ENCODE results near the gene CA7. TPM values are rescaled to one million over a fixed set of nuclear protein-coding genes. Genes with fewer than 3 reads are reported as not detected.

The CA7 gene
- total and polyA plus RNA-seq, 2 donors from 2014 or later = not detected

DNA sequence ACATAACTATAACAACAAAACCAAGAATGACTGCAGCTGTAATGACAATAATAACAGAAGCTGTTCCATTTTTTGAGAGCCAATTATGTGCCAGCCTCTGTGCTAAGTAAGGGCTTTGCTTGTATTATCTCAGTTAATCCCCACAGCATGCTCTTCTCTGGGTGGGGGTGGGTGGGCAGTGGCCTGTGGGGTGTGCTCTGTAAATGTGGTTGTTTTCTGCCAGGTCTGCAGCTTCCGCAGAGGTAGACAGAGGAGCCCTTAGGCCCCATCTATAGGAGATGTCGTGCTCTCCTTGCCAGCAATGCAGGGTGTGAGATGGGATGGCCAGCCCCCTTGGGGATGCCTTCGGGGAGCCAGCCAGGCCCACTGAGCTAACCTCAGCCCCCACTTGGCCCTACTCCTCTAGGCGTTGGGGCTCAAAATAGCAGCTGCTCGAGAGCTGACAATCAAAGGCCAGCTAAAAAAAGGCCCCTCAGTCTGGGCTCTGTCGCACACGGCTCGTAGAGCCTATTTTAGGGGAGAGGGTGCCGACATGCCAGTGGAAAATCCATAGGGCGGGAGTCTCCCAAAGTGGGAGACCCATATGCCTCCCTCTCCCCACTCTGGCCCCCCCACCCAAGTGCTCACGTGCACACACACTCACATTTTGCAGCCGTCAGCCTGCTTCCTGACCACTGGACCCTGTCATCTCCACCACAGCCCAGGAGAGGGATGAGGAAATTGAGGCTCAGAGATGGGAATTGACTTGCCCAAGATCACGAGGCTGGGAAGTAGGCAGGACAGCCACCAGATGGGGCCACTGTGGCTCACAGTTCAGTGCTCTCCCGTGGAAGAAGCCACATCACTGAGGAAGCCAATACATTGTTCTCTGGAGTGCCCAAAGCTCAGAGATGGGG is 58.7 kb downstream of the CA7 start:
- intact Hi-C loops (cut with DNase I) = no loop called here
- Histone ChIP-seq H3K9ac (ENCODE audit: low read length in 3 of 3) (no peak overlapping the region), H3K4me1 (ENCODE audit: control insufficient read depth in 2 of 3, insufficient read depth in 2 of 3, low read depth in 1 of 3, low read length in 3 of 3) (peaks cover 0 to 43% (median 23%) of the 10 kb centered on the region in 3 donors), H3K27me3 (ENCODE audit: control insufficient read depth, insufficient read depth, low read length) (no peaks in the 10 kb centered on the region), H3K4me3 (ENCODE audit: low read length in 3 of 3) (no peak overlapping the region), H3K36me3 (ENCODE audit: control insufficient read depth in 2 of 3, insufficient read depth in 3 of 3, low read length in 3 of 3) (no peaks in the 10 kb centered on the region), H3K27ac (ENCODE audit: low read depth in 2 of 2, low read length in 2 of 2) (peak overlapping the region; percentile 55 to 94), H3K9me3 (ENCODE audit: control insufficient read depth in 2 of 3, insufficient read depth in 1 of 3, low read length in 3 of 3) (no peaks in the 10 kb centered on the region)
- FAIRE-seq = no peak
- peak in 1 of 5 donors; percentile 56 for DNase-seq
- TF ChIP-seq, protein P1, sequence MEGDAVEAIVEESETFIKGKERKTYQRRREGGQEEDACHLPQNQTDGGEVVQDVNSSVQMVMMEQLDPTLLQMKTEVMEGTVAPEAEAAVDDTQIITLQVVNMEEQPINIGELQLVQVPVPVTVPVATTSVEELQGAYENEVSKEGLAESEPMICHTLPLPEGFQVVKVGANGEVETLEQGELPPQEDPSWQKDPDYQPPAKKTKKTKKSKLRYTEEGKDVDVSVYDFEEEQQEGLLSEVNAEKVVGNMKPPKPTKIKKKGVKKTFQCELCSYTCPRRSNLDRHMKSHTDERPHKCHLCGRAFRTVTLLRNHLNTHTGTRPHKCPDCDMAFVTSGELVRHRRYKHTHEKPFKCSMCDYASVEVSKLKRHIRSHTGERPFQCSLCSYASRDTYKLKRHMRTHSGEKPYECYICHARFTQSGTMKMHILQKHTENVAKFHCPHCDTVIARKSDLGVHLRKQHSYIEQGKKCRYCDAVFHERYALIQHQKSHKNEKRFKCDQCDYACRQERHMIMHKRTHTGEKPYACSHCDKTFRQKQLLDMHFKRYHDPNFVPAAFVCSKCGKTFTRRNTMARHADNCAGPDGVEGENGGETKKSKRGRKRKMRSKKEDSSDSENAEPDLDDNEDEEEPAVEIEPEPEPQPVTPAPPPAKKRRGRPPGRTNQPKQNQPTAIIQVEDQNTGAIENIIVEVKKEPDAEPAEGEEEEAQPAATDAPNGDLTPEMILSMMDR (IDR thresholded peaks at IDR 0.05; ENCODE audit: borderline replicate concordance, extremely low read depth, insufficient read depth) = no peak

Other genes starting within 250 kb of the CA7 start
- gene CMTM3, start 239.7 kb upstream of the CA7 start, total RNA-seq = 22.9 TPM
- 13.8 TPM for gene CMTM3, start 239.7 kb upstream of the CA7 start, polyA plus RNA-seq (ENCODE audit: insufficient read depth, low read depth, low replicate concordance)
- gene CMTM4, start 147.7 kb upstream of the CA7 start, total RNA-seq = 82.2 TPM
- 43.2 TPM for gene CMTM4, start 147.7 kb upstream of the CA7 start, polyA plus RNA-seq (ENCODE audit: insufficient read depth, low read depth, low replicate concordance)
- 119 TPM for gene DYNC1LI2, start 92.8 kb upstream of the CA7 start, total RNA-seq
- gene DYNC1LI2, start 92.8 kb upstream of the CA7 start, polyA plus RNA-seq (ENCODE audit: insufficient read depth, low read depth, low replicate concordance) = 32.0 TPM
- gene TERB1, start 42.8 kb upstream of the CA7 start, total RNA-seq = 0.19 TPM
- gene TERB1, start 42.8 kb upstream of the CA7 start, polyA plus RNA-seq (ENCODE audit: insufficient read depth, low read depth, low replicate concordance) = not detected
- 45.6 TPM for gene NAE1, start 13.4 kb upstream of the CA7 start, total RNA-seq
- 37.5 TPM for gene NAE1, start 13.4 kb upstream of the CA7 start, polyA plus RNA-seq (ENCODE audit: insufficient read depth, low read depth, low replicate concordance)
- gene PDP2, start 36.1 kb downstream of the CA7 start, total RNA-seq = 9.2 TPM
- 5.1 TPM for gene PDP2, start 36.1 kb downstream of the CA7 start, polyA plus RNA-seq (ENCODE audit: insufficient read depth, low read depth, low replicate concordance)
- 1,188 TPM for gene CDH16, start 74.5 kb downstream of the CA7 start, total RNA-seq
- gene CDH16, start 74.5 kb downstream of the CA7 start, polyA plus RNA-seq (ENCODE audit: insufficient read depth, low read depth, low replicate concordance) = 1,180 TPM
- 90.9 TPM for gene RRAD, start 81.1 kb downstream of the CA7 start, total RNA-seq
- gene RRAD, start 81.1 kb downstream of the CA7 start, polyA plus RNA-seq (ENCODE audit: insufficient read depth, low read depth, low replicate concordance) = 14.3 TPM
- 71.2 TPM for gene CIAO2B, start 90.0 kb downstream of the CA7 start, total RNA-seq
- 284 TPM for gene CIAO2B, start 90.0 kb downstream of the CA7 start, polyA plus RNA-seq (ENCODE audit: insufficient read depth, low read depth, low replicate concordance)
- 72.1 TPM for gene CES2, start 91.1 kb downstream of the CA7 start, total RNA-seq
- 76.9 TPM for gene CES2, start 91.1 kb downstream of the CA7 start, polyA plus RNA-seq (ENCODE audit: insufficient read depth, low read depth, low replicate concordance)
- 2.1 TPM for gene CES3, start 116.9 kb downstream of the CA7 start, total RNA-seq
- gene CES3, start 116.9 kb downstream of the CA7 start, polyA plus RNA-seq (ENCODE audit: insufficient read depth, low read depth, low replicate concordance) = 7.8 TPM
- gene CES4A, start 144.2 kb downstream of the CA7 start, total RNA-seq = 31.7 TPM
- gene CES4A, start 144.2 kb downstream of the CA7 start, polyA plus RNA-seq (ENCODE audit: insufficient read depth, low read depth, low replicate concordance) = 14.9 TPM
- gene CBFB, start 184.7 kb downstream of the CA7 start, total RNA-seq = 57.3 TPM
- 9.7 TPM for gene CBFB, start 184.7 kb downstream of the CA7 start, polyA plus RNA-seq (ENCODE audit: insufficient read depth, low read depth, low replicate concordance)